HG03064 (cell line): ENCODE measurements around the gene ERBB4.

Experiments used
- ATAC-seq: cut with Tn5 transposase; IDR thresholded peaks from one replicate; pipeline ENCODE4 v1.9.1; 2021; ENCODE audit warnings: low read depth; ENCODE audit not compliant: unreplicated experiment

Gene ERBB4

GRCh38 chr2:211453311-211453887 is 1085.2 kb downstream of the ERBB4 start:
- ATAC-seq, result no peak

GRCh38 chr2:211451642-211452041 is 1087.0 kb downstream of the ERBB4 start:
- ATAC-seq, result no peak

GRCh38 chr2:211449819-211450218 is 1088.8 kb downstream of the ERBB4 start:
- no peak for ATAC-seq

- no peak for ATAC-seq
Measured at GRCh38 chr2:211447548-211447947, 1091.1 kb downstream of the ERBB4 start.

- ATAC-seq, result no peak
Measured at GRCh38 chr2:211440107-211440506, 1098.5 kb downstream of the ERBB4 start.

GRCh38 chr2:211439011-211439410 is 1099.6 kb downstream of the ERBB4 start:
- no peak for ATAC-seq

- ATAC-seq, result no peak
Measured at GRCh38 chr2:211437396-211437795, 1101.2 kb downstream of the ERBB4 start.

GRCh38 chr2:211436182-211436581 is 1102.4 kb downstream of the ERBB4 start:
- ATAC-seq, result no peak

GRCh38 chr2:211435331-211435730 is 1103.3 kb downstream of the ERBB4 start:
- ATAC-seq, result no peak

GRCh38 chr2:211434773-211435172 is 1103.8 kb downstream of the ERBB4 start:
- no peak for ATAC-seq

- ATAC-seq, result no peak
Measured at GRCh38 chr2:211429256-211429920, 1109.2 kb downstream of the ERBB4 start.

GRCh38 chr2:211426240-211426639 is 1112.4 kb downstream of the ERBB4 start:
- ATAC-seq, result no peak

GRCh38 chr2:211423018-211423417 is 1115.6 kb downstream of the ERBB4 start:
- no peak for ATAC-seq

- no peak for ATAC-seq
Measured at GRCh38 chr2:211417544-211417943, 1121.1 kb downstream of the ERBB4 start.

GRCh38 chr2:211416373-211416772 is 1122.2 kb downstream of the ERBB4 start:
- no peak for ATAC-seq

GRCh38 chr2:211413746-211414145 is 1124.9 kb downstream of the ERBB4 start:
- no peak for ATAC-seq

GRCh38 chr2:211408483-211408891 is 1130.1 kb downstream of the ERBB4 start:
- no peak for ATAC-seq

GRCh38 chr2:211407076-211407475 is 1131.5 kb downstream of the ERBB4 start:
- ATAC-seq, result no peak

GRCh38 chr2:211405036-211405435 is 1133.6 kb downstream of the ERBB4 start:
- no peak for ATAC-seq

GRCh38 chr2:211404098-211404497 is 1134.5 kb downstream of the ERBB4 start:
- no peak for ATAC-seq

GRCh38 chr2:211401328-211401727 is 1137.3 kb downstream of the ERBB4 start:
- no peak for ATAC-seq

- no peak for ATAC-seq
Measured at GRCh38 chr2:211397764-211398163, 1140.8 kb downstream of the ERBB4 start.
